GM23338 (cell line): ENCODE data around the gene TSPEAR. TPM values are rescaled to one million over a fixed set of nuclear protein-coding genes. Genes with fewer than 3 reads are reported as not detected.

ENCODE experiments used
- ATAC-seq: fragments of 200-7000 bp; cut with Tn5 transposase; 3 replicates; pipeline ENCODE4 v1.9.1; 2020
- DNase-seq: peaks from one replicate; pipeline ENCODE4 v3.0.0-alpha.2; 2015; ENCODE audit warnings: low spot score
- H2AFZ ChIP-seq: fragments of 200-600 bp; sonication (generic); 2 replicates; pipeline ENCODE4 v1.8.0; 2016; ENCODE audit warnings: antibody characterized with exemption, mild to moderate bottlenecking, moderate library complexity
- H3F3A ChIP-seq: fragments of 200-600 bp; sonication (generic); replicated peaks from 2 replicates; pipeline ENCODE4 v1.8.0; 2017; ENCODE audit warnings: antibody characterized with exemption, mixed run types, low read depth
- H3K27ac ChIP-seq: fragments of 200-600 bp; sonication (generic); 2 replicates; pipeline ENCODE4 v1.6.1; 2016; ENCODE audit warnings: low read depth
- H3K27me3 ChIP-seq: fragments of 200-600 bp; sonication (generic); 2 replicates; pipeline ENCODE4 v1.8.0; 2016; ENCODE audit warnings: mild to moderate bottlenecking, mixed run types, moderate library complexity; ENCODE audit not compliant: insufficient read depth
- H3K36me3 ChIP-seq: fragments of 200-600 bp; sonication (generic); 2 replicates; pipeline ENCODE4 v1.8.0; 2016; ENCODE audit warnings: mild to moderate bottlenecking; ENCODE audit not compliant: insufficient read depth
- H3K4me1 ChIP-seq: fragments of 200-600 bp; sonication (generic); 2 replicates; pipeline ENCODE4 v1.8.0; 2016; ENCODE audit warnings: mild to moderate bottlenecking, moderate library complexity; ENCODE audit not compliant: insufficient read depth
- H3K4me2 ChIP-seq: fragments of 200-600 bp; sonication (generic); 2 replicates; pipeline ENCODE4 v1.7.1; 2017; ENCODE audit warnings: mixed run types
- H3K4me3 ChIP-seq: fragments of 200-600 bp; sonication (generic); 2 replicates; pipeline ENCODE4 v1.6.1; 2016; ENCODE audit warnings: mixed run types
- H3K79me2 ChIP-seq: fragments of 200-600 bp; sonication (generic); replicated peaks from 2 replicates; pipeline ENCODE4 v1.8.0; 2017; ENCODE audit warnings: mild to moderate bottlenecking; ENCODE audit not compliant: insufficient read depth
- H3K9me2 ChIP-seq: fragments of 200-600 bp; sonication (generic); 2 replicates; pipeline ENCODE4 v1.8.0; 2017; ENCODE audit not compliant: insufficient read depth
- H4K20me1 ChIP-seq: fragments of 200-600 bp; sonication (generic); replicated peaks from 2 replicates; pipeline ENCODE4 v1.8.0; 2017; ENCODE audit warnings: mild to moderate bottlenecking; ENCODE audit not compliant: insufficient read depth
- H3K27ac Mint-ChIP-seq: 2 replicates; pipeline ENCODE4 v1.8.0; 2020; ENCODE audit warnings: inconsistent platforms, mild to moderate bottlenecking, moderate library complexity, mixed read lengths
- H3K27me3 Mint-ChIP-seq: 3 replicates; pipeline ENCODE4 v1.8.0; 2022; ENCODE audit warnings: low read depth, mild to moderate bottlenecking, moderate library complexity, mixed read lengths, inconsistent platforms; ENCODE audit not compliant: insufficient read depth, poor library complexity
- H3K36me3 Mint-ChIP-seq: 3 replicates; pipeline ENCODE4 v1.8.0; 2021; ENCODE audit warnings: low read depth, mild to moderate bottlenecking, inconsistent platforms, moderate library complexity, mixed read lengths
- H3K4me1 Mint-ChIP-seq: 3 replicates; pipeline ENCODE4 v1.8.0; 2020; ENCODE audit warnings: mild to moderate bottlenecking, inconsistent platforms, mixed read lengths
- H3K4me3 Mint-ChIP-seq: 3 replicates; pipeline ENCODE4 v1.8.0; 2021; ENCODE audit warnings: moderate library complexity, mild to moderate bottlenecking, inconsistent platforms, mixed read lengths
- H3K9me3 Mint-ChIP-seq: 3 replicates; pipeline ENCODE4 v1.8.0; 2020; ENCODE audit warnings: moderate library complexity, mild to moderate bottlenecking, inconsistent platforms, mixed read lengths
- CREB1 ChIP-seq: fragments of 250-450 bp; sonication (Bioruptor Pico); IDR thresholded peaks from 2 replicates; pipeline ENCODE4 v1.5.0; 2020; ENCODE audit warnings: low read depth, mild to moderate bottlenecking, moderate library complexity
- JUNB ChIP-seq: IDR thresholded peaks from one replicate; pipeline ENCODE4 v1.6.1; 2016; ENCODE audit warnings: antibody characterized with exemption; ENCODE audit not compliant: unreplicated experiment
- POLR2AphosphoS5 ChIP-seq: IDR thresholded peaks from 2 replicates; pipeline ENCODE4 v1.6.1; 2016; ENCODE audit warnings: antibody characterized with exemption, low read depth
- ZNF331 ChIP-seq: fragments of 250-450 bp; sonication (Bioruptor Pico); IDR thresholded peaks from 2 replicates; pipeline ENCODE4 v1.5.0; 2020; ENCODE audit warnings: low read depth, mild to moderate bottlenecking, moderate library complexity
- polyA plus RNA-seq: library from polyadenylated mRNA; unstranded; fragments of >200 nt; fragmentation: Nextera tagmentation; extraction: Ambion mirVana; gene quantifications from 2 replicates; pipeline ENCODE4 v1.2.1, GENCODE V29; 2016
- total RNA-seq: library from RNA; depleted of rRNA; stranded (reverse); fragments of >200 nt; shearing (Covaris generic); gene quantifications from 2 replicates; pipeline ENCODE4 v1.2.3, GENCODE V29; 2014
- TF ChIP-seq, protein P1 (sequence below): fragments of 250-450 bp; sonication (Bioruptor Pico); IDR thresholded peaks from 2 replicates; pipeline ENCODE4 v1.5.0; 2020; ENCODE audit warnings: mild to moderate bottlenecking, moderate library complexity

TSPEAR gene
- total and polyA plus RNA-seq, 2 experiments from 2014 or later: 0.35 to 0.92 TPM

DNA sequence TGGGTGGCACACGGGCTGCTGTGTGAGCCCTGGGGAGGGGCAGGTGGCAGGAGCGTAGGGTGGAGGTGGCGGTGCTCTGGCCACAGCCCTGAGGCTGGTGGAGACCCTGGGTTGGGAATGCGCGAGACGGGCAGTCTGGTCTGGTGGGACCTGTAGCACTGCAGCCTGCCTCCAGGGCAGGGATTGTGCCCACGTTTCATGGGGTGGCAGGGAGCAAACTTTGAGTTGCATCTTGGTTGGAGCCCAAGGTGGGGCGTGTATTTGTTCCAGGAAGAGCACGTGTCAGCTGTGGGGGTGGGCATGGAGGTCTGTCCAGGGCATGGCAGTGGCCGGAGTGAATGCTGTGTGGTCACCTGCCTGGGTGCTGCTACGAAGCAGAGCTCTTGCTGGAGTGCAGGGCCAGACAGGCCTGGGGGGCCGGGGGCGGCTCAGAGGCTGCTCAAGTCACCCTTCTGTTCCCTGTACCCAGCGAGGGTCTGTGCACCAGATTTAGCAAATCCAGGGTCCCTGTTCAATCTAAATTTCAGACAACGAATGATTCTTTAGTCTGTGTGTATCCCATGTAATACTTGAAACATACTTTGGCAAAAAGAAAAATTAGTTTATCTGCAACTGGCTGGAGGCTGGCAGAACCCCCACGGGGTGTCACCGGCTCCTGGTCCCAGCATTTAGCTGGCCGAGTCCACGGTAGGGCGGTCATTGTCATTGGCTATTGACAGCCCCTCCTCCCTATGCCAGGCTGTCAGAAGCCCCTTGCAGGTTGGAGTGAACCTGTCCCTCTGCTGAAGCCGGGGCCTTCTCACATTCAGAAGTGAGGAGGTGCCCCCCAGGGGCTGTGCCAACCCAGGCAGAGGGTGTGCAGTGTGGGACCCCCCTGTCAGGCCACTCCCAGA, 198.6 kb downstream of the TSPEAR start:
- ATAC-seq: no peak
- H3F3A ChIP-seq: no peaks in the 10 kb centered on the region

More for the DNA sequence above, 198.6 kb downstream of the TSPEAR start:
- H2AFZ ChIP-seq: no peak overlapping the region
- Mint-ChIP-seq H3K36me3 (peaks cover 2% of the 10 kb centered on the region; the same call in 1 of the 3 replicates), H3K4me1 (no peaks in the 10 kb centered on the region; the same call in 2 of the 3 replicates), H3K27ac (no peak overlapping the region), H3K27me3 (peaks cover 12% of the 10 kb centered on the region), H3K9me3 (peaks cover under 1% of the 10 kb centered on the region; the same call in 1 of the 3 replicates), H3K4me3 (no peak overlapping the region)
- H3K36me3 ChIP-seq: no peaks in the 10 kb centered on the region
- no peak overlapping the region for H3K27ac ChIP-seq
- no peaks in the 10 kb centered on the region for H3K27me3 ChIP-seq
- TF ChIP-seq CREB1 (CRISPR knock-in tag) (no peak), POLR2AphosphoS5 (no peak), JUNB (no peak), ZNF331 (CRISPR knock-in tag) (no peak)
- TF ChIP-seq, protein P1, sequence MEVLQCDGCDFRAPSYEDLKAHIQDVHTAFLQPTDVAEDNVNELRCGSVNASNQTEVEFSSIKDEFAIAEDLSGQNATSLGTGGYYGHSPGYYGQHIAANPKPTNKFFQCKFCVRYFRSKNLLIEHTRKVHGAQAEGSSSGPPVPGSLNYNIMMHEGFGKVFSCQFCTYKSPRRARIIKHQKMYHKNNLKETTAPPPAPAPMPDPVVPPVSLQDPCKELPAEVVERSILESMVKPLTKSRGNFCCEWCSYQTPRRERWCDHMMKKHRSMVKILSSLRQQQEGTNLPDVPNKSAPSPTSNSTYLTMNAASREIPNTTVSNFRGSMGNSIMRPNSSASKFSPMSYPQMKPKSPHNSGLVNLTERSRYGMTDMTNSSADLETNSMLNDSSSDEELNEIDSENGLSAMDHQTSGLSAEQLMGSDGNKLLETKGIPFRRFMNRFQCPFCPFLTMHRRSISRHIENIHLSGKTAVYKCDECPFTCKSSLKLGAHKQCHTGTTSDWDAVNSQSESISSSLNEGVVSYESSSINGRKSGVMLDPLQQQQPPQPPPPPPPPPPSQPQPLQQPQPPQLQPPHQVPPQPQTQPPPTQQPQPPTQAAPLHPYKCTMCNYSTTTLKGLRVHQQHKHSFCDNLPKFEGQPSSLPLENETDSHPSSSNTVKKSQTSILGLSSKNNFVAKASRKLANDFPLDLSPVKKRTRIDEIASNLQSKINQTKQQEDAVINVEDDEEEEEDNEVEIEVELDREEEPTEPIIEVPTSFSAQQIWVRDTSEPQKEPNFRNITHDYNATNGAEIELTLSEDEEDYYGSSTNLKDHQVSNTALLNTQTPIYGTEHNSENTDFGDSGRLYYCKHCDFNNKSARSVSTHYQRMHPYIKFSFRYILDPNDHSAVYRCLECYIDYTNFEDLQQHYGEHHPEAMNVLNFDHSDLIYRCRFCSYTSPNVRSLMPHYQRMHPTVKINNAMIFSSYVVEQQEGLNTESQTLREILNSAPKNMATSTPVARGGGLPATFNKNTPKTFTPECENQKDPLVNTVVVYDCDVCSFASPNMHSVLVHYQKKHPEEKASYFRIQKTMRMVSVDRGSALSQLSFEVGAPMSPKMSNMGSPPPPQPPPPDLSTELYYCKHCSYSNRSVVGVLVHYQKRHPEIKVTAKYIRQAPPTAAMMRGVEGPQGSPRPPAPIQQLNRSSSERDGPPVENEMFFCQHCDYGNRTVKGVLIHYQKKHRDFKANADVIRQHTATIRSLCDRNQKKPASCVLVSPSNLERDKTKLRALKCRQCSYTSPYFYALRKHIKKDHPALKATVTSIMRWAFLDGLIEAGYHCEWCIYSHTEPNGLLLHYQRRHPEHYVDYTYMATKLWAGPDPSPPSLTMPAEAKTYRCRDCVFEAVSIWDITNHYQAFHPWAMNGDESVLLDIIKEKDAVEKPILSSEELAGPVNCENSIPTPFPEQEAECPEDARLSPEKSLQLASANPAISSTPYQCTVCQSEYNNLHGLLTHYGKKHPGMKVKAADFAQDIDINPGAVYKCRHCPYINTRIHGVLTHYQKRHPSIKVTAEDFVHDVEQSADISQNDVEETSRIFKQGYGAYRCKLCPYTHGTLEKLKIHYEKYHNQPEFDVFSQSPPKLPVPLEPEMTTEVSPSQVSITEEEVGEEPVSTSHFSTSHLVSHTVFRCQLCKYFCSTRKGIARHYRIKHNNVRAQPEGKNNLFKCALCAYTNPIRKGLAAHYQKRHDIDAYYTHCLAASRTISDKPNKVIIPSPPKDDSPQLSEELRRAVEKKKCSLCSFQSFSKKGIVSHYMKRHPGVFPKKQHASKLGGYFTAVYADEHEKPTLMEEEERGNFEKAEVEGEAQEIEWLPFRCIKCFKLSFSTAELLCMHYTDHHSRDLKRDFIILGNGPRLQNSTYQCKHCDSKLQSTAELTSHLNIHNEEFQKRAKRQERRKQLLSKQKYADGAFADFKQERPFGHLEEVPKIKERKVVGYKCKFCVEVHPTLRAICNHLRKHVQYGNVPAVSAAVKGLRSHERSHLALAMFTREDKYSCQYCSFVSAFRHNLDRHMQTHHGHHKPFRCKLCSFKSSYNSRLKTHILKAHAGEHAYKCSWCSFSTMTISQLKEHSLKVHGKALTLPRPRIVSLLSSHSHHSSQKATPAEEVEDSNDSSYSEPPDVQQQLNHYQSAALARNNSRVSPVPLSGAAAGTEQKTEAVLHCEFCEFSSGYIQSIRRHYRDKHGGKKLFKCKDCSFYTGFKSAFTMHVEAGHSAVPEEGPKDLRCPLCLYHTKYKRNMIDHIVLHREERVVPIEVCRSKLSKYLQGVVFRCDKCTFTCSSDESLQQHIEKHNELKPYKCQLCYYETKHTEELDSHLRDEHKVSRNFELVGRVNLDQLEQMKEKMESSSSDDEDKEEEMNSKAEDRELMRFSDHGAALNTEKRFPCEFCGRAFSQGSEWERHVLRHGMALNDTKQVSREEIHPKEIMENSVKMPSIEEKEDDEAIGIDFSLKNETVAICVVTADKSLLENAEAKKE (CRISPR knock-in tag): no peak
- no peak overlapping the region for H3K4me2 ChIP-seq
- 0 out of 2 replicates have a peak, but pooled peaks cover 4% of the 10 kb centered on the region for H3K9me2 ChIP-seq
- H4K20me1 ChIP-seq: no peaks in the 10 kb centered on the region
- H3K79me2 ChIP-seq: no peaks in the 10 kb centered on the region
- no peak for DNase-seq
- H3K4me1 ChIP-seq: no peaks in the 10 kb centered on the region
- no peak overlapping the region for H3K4me3 ChIP-seq
